IMR-90 (cell line): ENCODE measurements around the gene SH2D4B. TPM values are rescaled to one million over a fixed set of nuclear protein-coding genes. Genes with fewer than 3 reads are reported as not detected.

Experiments used
- ATAC-seq: fragments of 200-7000 bp; cut with Tn5 transposase; 2 replicates; pipeline ENCODE4 v1.9.1; 2020; ENCODE audit warnings: low read depth, mild to moderate bottlenecking, moderate library complexity
- BruUV-seq: library from RNA; stranded (reverse); fragments of 400-500 nt; replicated peaks from 2 replicates; lab custom pipeline; 2021; lab: Mats Ljungman, UMichigan
- CTCF ChIA-PET: fragments of 300-600 bp; formaldehyde crosslinking; extraction: SDS; loops from one replicate; lab custom pipeline; 2021; ENCODE audit warnings: antibody characterized with exemption; lab: Yijun Ruan, JAX
- POLR2A ChIA-PET: fragments of 300-600 bp; sonication (Branson Sonifier 250); formaldehyde crosslinking; loops from one replicate; lab custom pipeline; 2022; ENCODE audit warnings: antibody characterized with exemption; ENCODE audit not compliant: unreplicated experiment; lab: Charles Lee
- DNase-seq: peaks from one replicate; pipeline ENCODE4 v3.0.0; 2013
- H2AFZ ChIP-seq: replicated peaks from 2 replicates; pipeline ENCODE3; 2013; ENCODE audit warnings: low read length, mild to moderate bottlenecking; ENCODE audit not compliant: poor library complexity
- H2AK5ac ChIP-seq: 2 replicates; pipeline ENCODE4 v1.6.1; 2013; ENCODE audit warnings: low read depth, low read length, inconsistent platforms
- H2AK9ac ChIP-seq: replicated peaks from 2 replicates; pipeline ENCODE3; 2013; ENCODE audit warnings: mild to moderate bottlenecking, low read depth, low read length, moderate library complexity; ENCODE audit not compliant: poor library complexity
- H2BK120ac ChIP-seq: 2 replicates; pipeline ENCODE4 v1.6.1; 2013; ENCODE audit warnings: low read depth, low read length, inconsistent platforms
- H2BK15ac ChIP-seq: 3 replicates; pipeline ENCODE4 v1.6.1; 2013; ENCODE audit warnings: low read depth, low read length, inconsistent platforms
- H2BK20ac ChIP-seq: 2 replicates; pipeline ENCODE4 v1.6.1; 2013; ENCODE audit warnings: low read depth, mild to moderate bottlenecking, inconsistent platforms, low read length, moderate library complexity
- H2BK5ac ChIP-seq: 2 replicates; pipeline ENCODE4 v1.6.1; 2013; ENCODE audit warnings: mild to moderate bottlenecking, low read depth, low read length, inconsistent platforms; ENCODE audit not compliant: poor library complexity, severe bottlenecking
- H3K14ac ChIP-seq: replicated peaks from 2 replicates; pipeline ENCODE4 v1.6.1; 2013; ENCODE audit warnings: low read depth, low read length, inconsistent platforms
- H3K18ac ChIP-seq: 2 replicates; pipeline ENCODE4 v1.6.1; 2013; ENCODE audit warnings: low read depth, low read length, control low read depth
- H3K23ac ChIP-seq: 2 replicates; pipeline ENCODE4 v1.6.1; 2013; ENCODE audit warnings: low read depth, low read length, inconsistent platforms
- H3K27ac ChIP-seq: 2 replicates; pipeline ENCODE4 v1.5.1; 2013; ENCODE audit warnings: mild to moderate bottlenecking, control low read depth, low read length; ENCODE audit not compliant: insufficient read depth
- H3K27me3 ChIP-seq: 2 replicates; pipeline ENCODE4 v1.6.1; 2013; ENCODE audit warnings: low read length; ENCODE audit not compliant: control insufficient read depth, insufficient read depth
- H3K36me3 ChIP-seq: 2 replicates; pipeline ENCODE4 v1.6.1; 2013; ENCODE audit warnings: low read length, mixed read lengths; ENCODE audit not compliant: control insufficient read depth, insufficient read depth
- H3K4ac ChIP-seq: 2 replicates; pipeline ENCODE4 v1.6.1; 2013; ENCODE audit warnings: low read depth, low read length, inconsistent platforms
- H3K4me1 ChIP-seq: 2 replicates; pipeline ENCODE4 v1.6.1; 2013; ENCODE audit warnings: low read length, mixed read lengths; ENCODE audit not compliant: control insufficient read depth, insufficient read depth
- H3K4me2 ChIP-seq: 2 replicates; pipeline ENCODE4 v1.6.1; 2013; ENCODE audit warnings: low read depth, mild to moderate bottlenecking, control low read depth, low read length, moderate library complexity
- H3K4me3 ChIP-seq: 2 replicates; pipeline ENCODE4 v1.5.1; 2013; ENCODE audit warnings: low read depth, mild to moderate bottlenecking, control low read depth, low read length, moderate library complexity; ENCODE audit not compliant: insufficient read depth
- H3K56ac ChIP-seq: 2 replicates; pipeline ENCODE4 v1.6.1; 2013; ENCODE audit warnings: low read length, inconsistent platforms; ENCODE audit not compliant: insufficient read depth; ENCODE audit errors: extremely low read depth
- H3K79me1 ChIP-seq, 2 experiments: 2 replicates each; pipeline ENCODE4 v1.6.1; 2013; ENCODE audit warnings: low read length in 2 of 2, inconsistent platforms in 1 of 2, low read depth in 1 of 2
- H3K9ac ChIP-seq: 2 replicates; pipeline ENCODE4 v1.6.1; 2013; ENCODE audit warnings: low read depth, low read length, control low read depth
- H3K9me1 ChIP-seq: 2 replicates; pipeline ENCODE4 v1.6.1; 2013; ENCODE audit warnings: low read length, inconsistent platforms; ENCODE audit not compliant: insufficient read depth
- H3K9me3 ChIP-seq: 2 replicates; pipeline ENCODE4 v1.6.1; 2013; ENCODE audit warnings: low read length; ENCODE audit not compliant: control insufficient read depth, insufficient read depth
- H4K20me1 ChIP-seq: 2 replicates; pipeline ENCODE4 v1.6.1; 2013; ENCODE audit warnings: low read length, inconsistent platforms; ENCODE audit not compliant: insufficient read depth
- H4K5ac ChIP-seq: 2 replicates; pipeline ENCODE4 v1.6.1; 2013; ENCODE audit warnings: mild to moderate bottlenecking, low read depth, low read length, control low read depth
- H4K8ac ChIP-seq, 2 experiments: 2 replicates each; pipeline ENCODE4 v1.6.1; 2013; ENCODE audit warnings: low read depth in 2 of 2, low read length in 2 of 2, control low read depth in 1 of 2, inconsistent platforms in 1 of 2
- H4K91ac ChIP-seq: 2 replicates; pipeline ENCODE4 v1.6.1; 2013; ENCODE audit warnings: low read depth, low read length, inconsistent platforms; ENCODE audit not compliant: insufficient read depth
- CHD1 ChIP-seq: IDR thresholded peaks from 2 replicates; pipeline ENCODE4 v1.6.1; 2012; ENCODE audit warnings: low read depth, low read length, improper control_type of control experiment
- FOS ChIP-seq: fragments of 150-350 bp; IDR thresholded peaks from 2 replicates; pipeline ENCODE4 v1.6.1; 2016; ENCODE audit warnings: low read depth, low read length
- MAZ ChIP-seq: IDR thresholded peaks from 2 replicates; pipeline ENCODE4 v1.6.1; 2012; ENCODE audit warnings: low read depth, mild to moderate bottlenecking, low read length, improper control_type of control experiment, moderate library complexity, borderline replicate concordance
- POLR2A ChIP-seq: IDR thresholded peaks from 2 replicates; pipeline ENCODE4 v1.6.1; 2012; ENCODE audit warnings: mild to moderate bottlenecking, low read depth, low read length
- RCOR1 ChIP-seq: IDR thresholded peaks from 2 replicates; pipeline ENCODE4 v1.6.1; 2012; ENCODE audit warnings: mild to moderate bottlenecking, low read length, improper control_type of control experiment; ENCODE audit not compliant: insufficient replicate concordance
- RFX5 ChIP-seq: IDR thresholded peaks from 2 replicates; pipeline ENCODE4 v1.8.0; 2012; ENCODE audit warnings: low read depth, mild to moderate bottlenecking, low read length, moderate library complexity
- WGBS, 2 experiments: methylation state at CpG; one replicate each; pipeline versions ENCODE4 v1.1.5 to v1.1.7; 2013; ENCODE audit warnings: missing lambda C conversion rate in 2 of 2; ENCODE audit not compliant: insufficient read length in 1 of 2; ENCODE audit errors: extremely low coverage in 2 of 2; 5-methylcytosine and 5-hydroxymethylcytosine counted together
- dilution Hi-C: fragments of 300-500 bp; cut with HindIII; formaldehyde crosslinking; loops from one replicate; pipeline ENCODE4 v1.14.3; 2018; ENCODE audit warnings: low sequenced_read_pairs; ENCODE audit not compliant: unreplicated experiment
- in situ Hi-C: fragments of 300-500 bp; cut with MboI; formaldehyde crosslinking; loops from 3 replicates; pipeline ENCODE4 v1.14.3; 2019; ENCODE audit warnings: low sequenced_read_pairs, inconsistent platforms, mixed read lengths
- intact Hi-C: fragments of 100-400 bp; cut with micrococcal nuclease; formaldehyde crosslinking; loops from 2 replicates; pipeline ENCODE4 v1.10.0; 2022
- polyA plus RNA-seq, 3 experiments: library from polyadenylated mRNA; depleted of rRNA; stranded (reverse); fragments of >200 nt; gene quantifications; 2 replicates each; pipeline ENCODE4 v1.2.3, GENCODE V29; 2012; ENCODE audit warnings: low replicate concordance in 1 of 3
- total RNA-seq: library from RNA; depleted of rRNA; stranded (reverse); fragments of >200 nt; gene quantifications from 2 replicates; pipeline ENCODE4 v1.2.3, GENCODE V29; 2012

The SH2D4B gene
- total and polyA plus RNA-seq, 2 of the 4 experiments (the other 2 are of a cell fraction), result not detected

DNA sequence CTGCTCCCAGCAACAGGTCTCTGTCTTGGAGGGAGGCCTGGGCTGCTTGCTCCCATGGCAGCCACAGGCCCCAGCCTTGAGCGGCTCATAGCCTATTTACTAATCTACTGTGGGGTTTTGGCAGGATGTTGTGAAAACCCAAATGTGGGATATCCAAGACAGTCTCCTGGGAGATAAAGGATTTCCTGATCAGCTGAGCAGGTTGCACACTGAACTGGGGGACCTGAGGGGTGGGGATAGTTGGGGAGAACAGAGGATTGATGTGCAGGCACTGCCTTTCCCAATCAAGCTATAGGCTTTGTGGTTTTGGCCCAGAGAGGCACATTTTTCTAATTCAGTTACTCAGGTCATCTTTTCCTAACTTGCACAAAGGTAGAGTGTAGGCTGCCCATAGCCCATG is 92.6 kb downstream of the SH2D4B start:
- CTCF ChIA-PET, result no interaction called here
- Histone ChIP-seq H3K9me3 (no peaks in the 10 kb centered on the region; the same call in 1 of the 2 replicates), H2BK5ac (no peak overlapping the region), H2BK15ac (no peak overlapping the region), H3K56ac (no peak overlapping the region), H3K4me3 (no peak overlapping the region), H4K8ac (no peak overlapping the region), H3K79me1 (no peaks in the 10 kb centered on the region), H3K4me1 (no peaks in the 10 kb centered on the region), H3K27me3 (no peaks in the 10 kb centered on the region), H2AK5ac (no peak overlapping the region), H4K5ac (no peak overlapping the region), H3K9me1 (no peaks in the 10 kb centered on the region), H3K18ac (no peak overlapping the region), H3K9ac (no peak overlapping the region), H2AK9ac (no peak overlapping the region), H3K36me3 (no peaks in the 10 kb centered on the region), H3K4me2 (no peak overlapping the region), H2BK120ac (no peak overlapping the region), H3K14ac (no peak overlapping the region), H4K91ac (no peak overlapping the region), H3K4ac (no peak overlapping the region), H3K23ac (no peak overlapping the region), H4K20me1 (no peaks in the 10 kb centered on the region), H2AFZ (no peak overlapping the region), H3K27ac (no peak overlapping the region), H2BK20ac (no peak overlapping the region)
- TF ChIP-seq POLR2A (no peak), CHD1 (no peak), RFX5 (no peak), MAZ (no peak), RCOR1 (no peak), FOS (no peak)
- no CpG with 5 or more reads among the region's 1 CpG for WGBS, 2 experiments
- dilution Hi-C loops, result no loop called here
- in situ Hi-C loops, result no loop called here
- ATAC-seq (no peak), DNase-seq (no peak)
- BruUV-seq, result no TSS peak
- intact Hi-C loops, result no loop called here
- POLR2A ChIA-PET, result no interaction called here
